Measurements from ENCODE around the gene NUDT12.

NUDT12 gene

GRCh38 chr5:103503066-103503465 lies 59.5 kb downstream of the NUDT12 start:
- CTCF ChIA-PET, result interaction anchor here (1.0 to 1.3 kb wide), 2 partner anchors 9 to 15 kb away, joined by 3 read pairs; no protein-coding TSS in a partner anchor
- POLR2A ChIA-PET, result no interaction called here
- TF ChIP-seq CTCF (IDR thresholded peaks at IDR 0.05; ENCODE audit: control extremely low read depth, extremely low read depth, low read depth, missing control alignments), result no peak
- no peak for DNase-seq (ENCODE audit: extremely low spot score)

GRCh38 chr5:103502662-103503061 lies 59.9 kb downstream of the NUDT12 start:
- ChIA-PET POLR2A (no interaction called here), CTCF (interaction anchor here (1.0 to 1.3 kb wide), 2 partner anchors 9 to 14 kb away, joined by 3 read pairs; no protein-coding TSS in a partner anchor)
- no peak for TF ChIP-seq CTCF (IDR thresholded peaks at IDR 0.05; ENCODE audit: control extremely low read depth, extremely low read depth, low read depth, missing control alignments)
- no peak for DNase-seq (ENCODE audit: extremely low spot score)
